ENCODE results near the gene C10orf90. TPM values are rescaled to one million over a fixed set of nuclear protein-coding genes. Genes with fewer than 3 reads are reported as not detected.

The C10orf90 gene
- total RNA-seq, 1 donor from 2014 or later, result not detected

DNA sequence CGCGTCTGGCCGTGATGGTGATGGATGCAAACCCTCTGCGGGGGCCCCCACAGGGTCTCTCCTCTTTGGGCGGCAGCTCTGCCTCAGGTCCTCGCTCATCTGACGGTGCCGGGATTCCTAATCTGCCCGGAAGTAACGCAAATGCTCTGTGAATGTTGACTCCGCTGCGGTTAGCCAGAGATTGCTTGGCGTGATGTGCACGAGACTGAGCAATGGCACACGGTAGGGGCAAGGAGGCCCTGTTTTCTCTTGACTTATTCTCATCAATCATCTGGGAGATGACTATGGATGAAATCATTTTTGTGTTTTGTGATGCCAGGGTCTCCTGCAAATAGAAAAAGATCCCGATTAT is 165.8 kb downstream of the C10orf90 start:
- no peaks in the 10 kb centered on the region for H3K9me3 Mint-ChIP-seq (ENCODE audit: unreplicated experiment)
- no peaks in the 10 kb centered on the region for H3K36me3 Mint-ChIP-seq (ENCODE audit: low read depth, unreplicated experiment)
- DNase-seq (ENCODE audit: low spot score), result no peak
- TF ChIP-seq, protein P1, sequence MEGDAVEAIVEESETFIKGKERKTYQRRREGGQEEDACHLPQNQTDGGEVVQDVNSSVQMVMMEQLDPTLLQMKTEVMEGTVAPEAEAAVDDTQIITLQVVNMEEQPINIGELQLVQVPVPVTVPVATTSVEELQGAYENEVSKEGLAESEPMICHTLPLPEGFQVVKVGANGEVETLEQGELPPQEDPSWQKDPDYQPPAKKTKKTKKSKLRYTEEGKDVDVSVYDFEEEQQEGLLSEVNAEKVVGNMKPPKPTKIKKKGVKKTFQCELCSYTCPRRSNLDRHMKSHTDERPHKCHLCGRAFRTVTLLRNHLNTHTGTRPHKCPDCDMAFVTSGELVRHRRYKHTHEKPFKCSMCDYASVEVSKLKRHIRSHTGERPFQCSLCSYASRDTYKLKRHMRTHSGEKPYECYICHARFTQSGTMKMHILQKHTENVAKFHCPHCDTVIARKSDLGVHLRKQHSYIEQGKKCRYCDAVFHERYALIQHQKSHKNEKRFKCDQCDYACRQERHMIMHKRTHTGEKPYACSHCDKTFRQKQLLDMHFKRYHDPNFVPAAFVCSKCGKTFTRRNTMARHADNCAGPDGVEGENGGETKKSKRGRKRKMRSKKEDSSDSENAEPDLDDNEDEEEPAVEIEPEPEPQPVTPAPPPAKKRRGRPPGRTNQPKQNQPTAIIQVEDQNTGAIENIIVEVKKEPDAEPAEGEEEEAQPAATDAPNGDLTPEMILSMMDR (IDR thresholded peaks at IDR 0.05; ENCODE audit: unreplicated experiment), result no peak
- no peak overlapping the region for H3K4me3 Mint-ChIP-seq (ENCODE audit: unreplicated experiment)
- H3K27ac Mint-ChIP-seq (ENCODE audit: unreplicated experiment), result no peak overlapping the region
- H3K4me1 Mint-ChIP-seq (ENCODE audit: unreplicated experiment), result peaks cover 4% of the 10 kb centered on the region
- H3K27me3 Mint-ChIP-seq (ENCODE audit: unreplicated experiment), result peaks cover 2% of the 10 kb centered on the region

DNA sequence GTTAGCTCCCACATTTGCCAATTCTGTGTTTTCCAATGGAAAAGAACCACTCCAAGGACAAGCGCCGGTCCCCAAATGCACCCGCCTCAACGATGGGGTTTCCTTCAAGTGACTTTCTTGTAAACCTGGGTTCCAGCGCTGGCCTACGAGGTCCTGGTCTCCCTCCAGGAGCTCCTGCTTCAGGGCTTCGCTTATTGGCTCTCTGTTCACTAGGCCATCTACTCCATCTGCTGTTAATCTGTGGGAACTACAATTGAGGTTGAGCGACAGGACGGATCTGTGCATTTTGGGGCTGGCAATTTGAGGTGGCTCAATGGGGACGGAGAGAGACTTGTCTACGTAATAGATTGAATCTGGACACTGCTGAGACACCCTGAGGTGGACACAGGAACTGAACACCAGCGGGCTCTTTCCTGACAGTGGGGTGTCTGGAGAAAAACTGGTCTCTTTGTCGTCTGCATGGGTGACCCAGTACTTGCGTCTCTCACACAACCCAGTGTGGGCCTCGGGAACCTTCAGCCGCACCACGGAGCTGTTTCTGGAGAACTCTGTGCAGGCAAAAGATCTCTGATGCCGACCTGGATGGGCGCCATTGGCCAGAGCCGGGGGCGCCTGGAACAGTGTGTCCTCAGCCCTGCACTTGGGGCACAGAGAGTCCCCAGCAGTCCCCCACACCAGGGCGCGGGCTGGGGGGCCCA is 166.3 kb downstream of the C10orf90 start:
- Mint-ChIP-seq H3K4me1 (ENCODE audit: unreplicated experiment) (peaks cover 4% of the 10 kb centered on the region), H3K9me3 (ENCODE audit: unreplicated experiment) (no peaks in the 10 kb centered on the region), H3K27ac (ENCODE audit: unreplicated experiment) (no peak overlapping the region), H3K27me3 (ENCODE audit: unreplicated experiment) (peaks cover 2% of the 10 kb centered on the region), H3K36me3 (ENCODE audit: low read depth, unreplicated experiment) (no peaks in the 10 kb centered on the region), H3K4me3 (ENCODE audit: unreplicated experiment) (no peak overlapping the region)
- DNase-seq (ENCODE audit: low spot score), result peak; percentile 52
- TF ChIP-seq, protein P1 (IDR thresholded peaks at IDR 0.05; ENCODE audit: unreplicated experiment), result peak; percentile 62

DNA sequence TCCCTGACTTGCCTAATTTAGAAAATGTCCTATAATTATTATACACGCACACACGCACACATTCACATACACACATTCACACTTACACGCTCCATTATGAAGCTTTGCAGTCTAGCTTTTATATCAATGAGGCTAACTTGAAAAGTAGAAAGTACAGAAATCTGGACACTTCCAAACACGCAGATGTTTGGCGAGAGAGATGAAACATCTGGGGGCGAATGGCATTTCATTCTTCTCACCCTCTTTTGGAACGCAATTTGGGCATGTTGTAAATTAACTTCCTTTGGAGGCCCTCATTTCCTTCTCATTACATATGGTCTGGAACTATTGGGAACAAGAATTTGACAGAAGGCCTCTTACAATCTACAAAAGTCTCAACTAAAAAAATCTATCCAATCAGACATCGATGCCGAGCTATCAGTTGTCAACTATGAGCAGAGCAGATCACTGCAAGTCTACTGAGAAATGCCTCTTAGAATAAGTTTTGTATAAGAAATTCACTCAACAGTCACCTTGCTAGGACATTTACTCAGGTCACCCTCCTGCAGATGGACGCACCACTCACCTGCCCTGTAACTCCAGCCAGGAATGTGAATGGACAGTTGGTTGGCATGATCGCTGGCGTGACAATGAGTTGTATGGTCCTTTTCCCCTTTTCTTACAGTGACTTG is 167.0 kb downstream of the C10orf90 start:
- H3K27ac Mint-ChIP-seq (ENCODE audit: unreplicated experiment), result no peak overlapping the region
- TF ChIP-seq, protein P1 (IDR thresholded peaks at IDR 0.05; ENCODE audit: unreplicated experiment), result no peak
- H3K9me3 Mint-ChIP-seq (ENCODE audit: unreplicated experiment), result no peaks in the 10 kb centered on the region
- DNase-seq (ENCODE audit: low spot score), result no peak
- H3K36me3 Mint-ChIP-seq (ENCODE audit: low read depth, unreplicated experiment), result no peaks in the 10 kb centered on the region
- peaks cover 4% of the 10 kb centered on the region for H3K4me1 Mint-ChIP-seq (ENCODE audit: unreplicated experiment)
- peaks cover 2% of the 10 kb centered on the region for H3K27me3 Mint-ChIP-seq (ENCODE audit: unreplicated experiment)
- H3K4me3 Mint-ChIP-seq (ENCODE audit: unreplicated experiment), result no peak overlapping the region

DNA sequence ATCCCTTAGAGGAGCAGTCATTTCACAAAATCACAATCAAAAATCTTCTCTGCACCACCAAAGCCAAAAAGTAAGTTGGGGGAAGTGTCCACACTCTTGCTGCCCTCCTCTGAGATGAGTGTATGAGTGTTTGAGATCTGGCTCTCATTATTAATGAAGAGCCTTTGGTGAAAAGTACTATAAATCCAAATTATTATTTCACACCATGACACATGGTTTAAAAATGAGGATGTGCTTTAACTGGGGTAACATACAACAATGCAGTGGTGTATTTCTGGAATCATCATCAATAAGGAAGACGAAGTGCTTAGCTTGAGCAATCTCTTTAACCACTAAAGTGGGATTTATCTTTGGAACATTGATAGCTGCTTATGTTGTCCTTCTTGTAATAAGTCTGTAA is 168.1 kb downstream of the C10orf90 start:
- peaks cover 4% of the 10 kb centered on the region for H3K4me1 Mint-ChIP-seq (ENCODE audit: unreplicated experiment)
- H3K9me3 Mint-ChIP-seq (ENCODE audit: unreplicated experiment), result no peaks in the 10 kb centered on the region
- no peaks in the 10 kb centered on the region for H3K36me3 Mint-ChIP-seq (ENCODE audit: low read depth, unreplicated experiment)

More for the DNA sequence above, 168.1 kb downstream of the C10orf90 start:
- Mint-ChIP-seq H3K27me3 (ENCODE audit: unreplicated experiment) (peaks cover 2% of the 10 kb centered on the region), H3K4me3 (ENCODE audit: unreplicated experiment) (no peak overlapping the region), H3K27ac (ENCODE audit: unreplicated experiment) (no peak overlapping the region)
- DNase-seq (ENCODE audit: low spot score), result no peak
- TF ChIP-seq, protein P1 (IDR thresholded peaks at IDR 0.05; ENCODE audit: unreplicated experiment), result no peak

Measured in endothelial cell (in vitro differentiated cells).